ENCODE measurements around the gene PPP4R1.
A peak's percentile ranks its signal among the peaks of the same experiment; 100 is the strongest.

Gene PPP4R1

DNA sequence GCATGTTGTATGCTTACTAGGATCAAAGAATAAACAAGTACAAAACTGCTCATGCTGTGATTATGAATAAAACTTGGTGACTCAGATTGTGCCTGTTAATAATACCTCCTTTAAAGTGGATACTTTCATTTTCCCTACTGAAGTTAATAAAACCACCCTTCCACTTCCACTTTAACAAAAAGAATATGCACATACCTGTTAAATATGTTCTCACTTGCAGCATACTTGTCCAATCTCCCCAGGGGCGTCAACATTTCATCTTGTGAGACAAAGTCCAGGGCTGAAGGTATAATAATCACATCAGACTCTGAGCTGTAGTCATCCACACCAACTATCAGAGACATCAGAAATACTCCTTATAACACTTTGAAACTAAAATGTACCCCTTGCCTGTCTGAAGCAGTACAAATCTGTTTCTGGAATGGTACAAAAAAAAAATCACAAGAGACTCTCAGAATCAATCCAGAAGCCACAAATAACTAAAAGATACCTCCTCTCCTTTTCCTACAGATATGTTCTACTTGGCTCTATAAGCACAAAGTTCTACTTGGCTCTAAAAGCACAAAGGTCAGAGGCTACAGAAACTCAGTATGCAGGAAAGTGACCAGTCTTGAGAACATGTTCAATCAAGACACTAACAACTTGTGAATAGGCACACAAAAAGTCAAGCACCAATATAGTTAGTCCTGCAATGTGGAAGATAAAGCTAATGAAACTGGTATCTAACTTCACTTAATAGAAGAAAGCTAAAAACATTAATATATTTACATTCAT is 19.3 kb downstream of the PPP4R1 start:
- H3K4me3 ChIP-seq = no peak overlapping the region
- H3K36me3 ChIP-seq = no peaks in the 10 kb centered on the region
- peaks cover 0 to 10% (median 10%) of the 10 kb centered on the region in 3 donors for H3K9me3 ChIP-seq
- peaks cover 0 to 30% (median 15%) of the 10 kb centered on the region in 4 donors for H3K4me1 ChIP-seq
- TF ChIP-seq, protein P1, sequence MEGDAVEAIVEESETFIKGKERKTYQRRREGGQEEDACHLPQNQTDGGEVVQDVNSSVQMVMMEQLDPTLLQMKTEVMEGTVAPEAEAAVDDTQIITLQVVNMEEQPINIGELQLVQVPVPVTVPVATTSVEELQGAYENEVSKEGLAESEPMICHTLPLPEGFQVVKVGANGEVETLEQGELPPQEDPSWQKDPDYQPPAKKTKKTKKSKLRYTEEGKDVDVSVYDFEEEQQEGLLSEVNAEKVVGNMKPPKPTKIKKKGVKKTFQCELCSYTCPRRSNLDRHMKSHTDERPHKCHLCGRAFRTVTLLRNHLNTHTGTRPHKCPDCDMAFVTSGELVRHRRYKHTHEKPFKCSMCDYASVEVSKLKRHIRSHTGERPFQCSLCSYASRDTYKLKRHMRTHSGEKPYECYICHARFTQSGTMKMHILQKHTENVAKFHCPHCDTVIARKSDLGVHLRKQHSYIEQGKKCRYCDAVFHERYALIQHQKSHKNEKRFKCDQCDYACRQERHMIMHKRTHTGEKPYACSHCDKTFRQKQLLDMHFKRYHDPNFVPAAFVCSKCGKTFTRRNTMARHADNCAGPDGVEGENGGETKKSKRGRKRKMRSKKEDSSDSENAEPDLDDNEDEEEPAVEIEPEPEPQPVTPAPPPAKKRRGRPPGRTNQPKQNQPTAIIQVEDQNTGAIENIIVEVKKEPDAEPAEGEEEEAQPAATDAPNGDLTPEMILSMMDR (IDR thresholded peaks at IDR 0.05) = no peak
- intact Hi-C loops (cut with DNase I; ENCODE audit: low total_unique reads) = no loop called here
- H3K27ac ChIP-seq = peak overlapping the region in 1 of 2 donors; percentile 36
- H3K27me3 ChIP-seq = no peaks in the 10 kb centered on the region
- DNase-seq = no peak

DNA sequence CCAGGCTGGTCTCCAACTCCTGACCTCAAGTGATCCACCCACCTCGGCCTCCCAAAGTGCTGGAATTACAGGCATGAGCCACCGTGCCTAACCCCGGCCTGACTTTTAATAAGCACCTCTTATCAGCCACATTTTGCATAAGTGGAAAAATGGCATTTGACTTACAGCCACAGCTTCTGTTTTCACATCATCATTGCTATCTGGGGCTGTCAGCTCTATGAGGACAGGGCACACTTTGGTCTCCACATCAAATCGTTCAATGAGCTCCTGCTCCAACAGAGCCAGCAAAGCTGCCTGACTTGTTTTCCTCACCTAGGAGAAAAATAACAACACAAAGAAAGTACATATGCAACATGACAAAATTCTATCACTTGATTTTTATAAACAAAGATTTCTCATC is 26.4 kb downstream of the PPP4R1 start:
- Histone ChIP-seq H3K9me3 (no peaks in the 10 kb centered on the region), H3K36me3 (peaks cover 27 to 32% (median 30%) of the 10 kb centered on the region in 3 donors), H3K4me1 (no peaks in the 10 kb centered on the region), H3K27ac (no peak overlapping the region), H3K4me3 (no peak overlapping the region), H3K27me3 (no peaks in the 10 kb centered on the region)
- DNase-seq = no peak
- intact Hi-C loops (cut with DNase I; ENCODE audit: low total_unique reads) = no loop called here
- TF ChIP-seq, protein P1 (IDR thresholded peaks at IDR 0.05) = no peak

DNA sequence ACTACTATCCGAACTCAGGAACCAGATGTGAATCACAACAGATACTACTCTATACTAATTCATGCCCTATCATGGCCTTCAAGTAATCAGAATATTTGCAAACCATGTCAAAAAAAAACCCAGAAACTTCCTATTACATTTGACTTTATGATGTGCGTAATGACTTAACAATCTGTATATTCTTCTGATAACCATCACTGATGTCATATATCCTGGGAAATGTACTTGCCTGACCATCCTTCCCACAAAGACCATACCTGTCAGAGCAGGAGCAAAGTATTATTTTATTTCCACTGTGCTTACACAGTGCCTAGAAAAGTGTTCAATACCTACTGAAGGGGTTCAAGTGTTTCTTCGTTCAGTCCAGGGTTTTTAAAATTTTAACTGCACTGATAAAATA is 27.5 kb downstream of the PPP4R1 start:
- no peak overlapping the region for H3K4me3 ChIP-seq
- intact Hi-C loops (cut with DNase I; ENCODE audit: low total_unique reads) = no loop called here
- TF ChIP-seq, protein P1 (IDR thresholded peaks at IDR 0.05) = no peak
- peaks cover 27 to 41% (median 38%) of the 10 kb centered on the region in 3 donors for H3K36me3 ChIP-seq
- DNase-seq = no peak
- H3K4me1 ChIP-seq = no peaks in the 10 kb centered on the region
- H3K27ac ChIP-seq = no peak overlapping the region
- no peaks in the 10 kb centered on the region for H3K9me3 ChIP-seq
- H3K27me3 ChIP-seq = no peaks in the 10 kb centered on the region

DNA sequence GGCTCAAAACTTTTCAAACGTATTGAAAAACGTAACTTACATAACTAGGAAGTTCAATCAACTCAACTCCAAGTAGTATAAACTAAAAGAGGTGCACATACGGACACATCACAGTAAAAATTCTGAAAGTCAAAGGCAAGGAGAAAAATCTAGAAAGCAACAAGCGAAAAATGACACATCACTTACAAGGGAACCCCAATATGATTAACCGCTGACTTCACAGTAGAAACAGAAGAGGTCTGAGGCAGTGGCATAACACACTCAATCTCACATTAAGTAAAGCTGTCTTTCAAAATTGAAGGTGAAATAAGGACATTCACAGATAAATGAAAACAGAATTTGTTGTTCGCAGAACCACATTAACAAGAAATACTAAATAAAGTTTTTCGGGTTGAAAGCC is 32.7 kb downstream of the PPP4R1 start:
- Histone ChIP-seq H3K4me3 (no peak overlapping the region), H3K27me3 (no peaks in the 10 kb centered on the region), H3K27ac (no peak overlapping the region), H3K4me1 (no peaks in the 10 kb centered on the region), H3K9me3 (no peaks in the 10 kb centered on the region), H3K36me3 (peaks cover 27 to 54% (median 35%) of the 10 kb centered on the region in 3 donors)
- no peak for DNase-seq
- TF ChIP-seq, protein P1 (IDR thresholded peaks at IDR 0.05) = no peak
- intact Hi-C loops (cut with DNase I; ENCODE audit: low total_unique reads) = no loop called here

DNA sequence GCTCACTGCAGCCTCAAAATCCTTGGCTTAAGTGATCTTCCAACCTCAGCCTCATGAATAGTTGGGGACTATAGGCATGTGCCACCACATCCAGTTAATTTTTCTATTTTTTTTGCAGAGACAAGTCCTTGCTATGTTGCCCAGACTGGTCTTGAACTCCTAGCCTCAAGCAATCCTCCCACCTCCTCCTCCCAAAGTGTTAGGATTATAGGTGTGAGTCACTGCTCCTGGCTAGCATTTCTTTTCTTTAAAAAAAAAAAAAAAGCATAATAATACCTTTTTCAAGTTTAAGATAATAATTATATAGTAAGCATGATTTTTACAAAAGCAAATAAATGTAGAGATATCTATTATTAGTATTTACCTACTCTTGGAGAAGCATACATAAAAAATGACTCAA is 36.1 kb downstream of the PPP4R1 start:
- DNase-seq = no peak
- intact Hi-C loops (cut with DNase I; ENCODE audit: low total_unique reads) = loop anchor here (10.0 kb wide), 2 partner anchors 106 to 376 kb away; no protein-coding TSS in a partner anchor
- Histone ChIP-seq H3K4me1 (peaks cover 0 to 6% (median 0%) of the 10 kb centered on the region in 4 donors), H3K9me3 (no peaks in the 10 kb centered on the region), H3K4me3 (no peak overlapping the region), H3K27me3 (no peaks in the 10 kb centered on the region), H3K36me3 (peaks cover 27 to 49% (median 40%) of the 10 kb centered on the region in 3 donors), H3K27ac (no peak overlapping the region)
- TF ChIP-seq, protein P1 (IDR thresholded peaks at IDR 0.05) = no peak

Measured in tibial artery (tissue), 4 donors.